ENCODE results near the gene CDK4. TPM values are rescaled to one million over a fixed set of nuclear protein-coding genes. Genes with fewer than 3 reads are reported as not detected.

CDK4 gene
- total and polyA plus RNA-seq, 2 of the 4 experiments (the other 2 are of a cell fraction), result 261 to 297 TPM

DNA sequence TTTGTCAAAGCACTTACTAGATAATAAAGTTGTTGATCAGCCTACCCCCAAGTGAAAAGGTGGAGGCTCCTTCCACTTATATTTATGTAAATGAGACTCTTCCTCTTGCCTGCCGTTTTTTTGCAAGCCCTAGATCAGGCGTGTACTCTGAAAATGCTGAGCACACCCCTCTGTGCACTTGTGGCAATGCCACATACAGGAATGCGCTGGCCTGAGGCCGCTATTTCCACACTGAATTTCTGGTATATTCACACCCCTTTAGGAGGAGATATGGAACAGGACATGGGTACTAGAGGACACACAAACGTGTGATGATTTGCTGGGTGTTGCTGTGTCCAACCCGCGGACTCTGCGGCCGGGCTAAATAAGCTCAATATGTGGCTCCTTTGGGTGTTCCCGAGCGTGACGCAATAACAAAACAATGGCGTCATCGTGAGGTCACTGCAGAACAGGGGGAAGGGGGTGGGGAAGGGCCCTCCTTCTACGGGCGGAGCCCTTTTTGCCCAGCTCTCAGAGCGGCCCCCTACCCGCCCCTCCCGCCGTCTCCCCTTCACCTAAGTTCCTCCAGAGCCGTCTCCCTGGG is 7.8 kb downstream of the CDK4 start:
- intact Hi-C loops (cut with micrococcal nuclease), result no loop called here
- CTCF ChIA-PET, result interaction anchor here (1.9 kb wide), 1 partner anchor 8 kb away, joined by 6 read pairs; no protein-coding TSS in a partner anchor

More for the DNA sequence above, 7.8 kb downstream of the CDK4 start:
- peaks cover 6% of the 10 kb centered on the region for H3K9me1 ChIP-seq (ENCODE audit: insufficient read depth, low read length)
- dilution Hi-C loops (cut with HindIII; ENCODE audit: low sequenced_read_pairs, unreplicated experiment) (no loop called here), in situ Hi-C loops (cut with MboI; ENCODE audit: low sequenced_read_pairs) (no loop called here)
- H2BK5ac ChIP-seq (ENCODE audit: low read depth, low read length, poor library complexity, severe bottlenecking), result peak overlapping the region; percentile 53
- peaks cover under 1% of the 10 kb centered on the region; the same call in 1 of the 2 replicates for H3K9me3 ChIP-seq (ENCODE audit: control insufficient read depth, insufficient read depth, low read length)
- H3K27ac ChIP-seq (ENCODE audit: insufficient read depth, low read length), result peak overlapping the region; percentile 74
- H4K20me1 ChIP-seq (ENCODE audit: insufficient read depth, low read length), result no peaks in the 10 kb centered on the region
- peak overlapping the region; percentile 75 for H2BK120ac ChIP-seq (ENCODE audit: low read depth, low read length)
- peak overlapping the region; percentile 75 for H3K4ac ChIP-seq (ENCODE audit: low read depth, low read length)
- H3K9ac ChIP-seq (ENCODE audit: low read depth, low read length), result peak overlapping the region; percentile 61; the same call in 1 of the 2 replicates
- H3K4me1 ChIP-seq (ENCODE audit: control insufficient read depth, insufficient read depth, low read length), result peaks cover 3% of the 10 kb centered on the region
- ATAC-seq (ENCODE audit: low read depth) (peak; percentile 63), DNase-seq (peak; percentile 85)
- BruUV-seq (replicated peaks), result no TSS peak
- H2BK20ac ChIP-seq (ENCODE audit: low read depth, low read length), result no peak overlapping the region
- peak overlapping the region; percentile 96 for H2AFZ ChIP-seq (replicated peaks; ENCODE audit: low read length, poor library complexity)
- H3K23ac ChIP-seq (ENCODE audit: low read depth, low read length), result peak overlapping the region; percentile 42; the same call in 1 of the 2 replicates
- peak overlapping the region; percentile 8; the same call in 1 of the 2 replicates for H3K18ac ChIP-seq (ENCODE audit: low read depth, low read length)
- H3K14ac ChIP-seq (replicated peaks; ENCODE audit: low read depth, low read length), result peak overlapping the region; percentile 82
- H3K4me3 ChIP-seq (ENCODE audit: insufficient read depth, low read depth, low read length), result peak overlapping the region; percentile 69
- WGBS, 2 experiments (ENCODE audit: extremely low coverage in 2 of 2, insufficient read length in 1 of 2), result 15% methylated on average over 5 of the region's 21 CpGs; no CpG with 5 or more reads in 1 of the 2 experiments
- peak overlapping the region; percentile 68 for H2AK5ac ChIP-seq (ENCODE audit: low read depth, low read length)
- TF ChIP-seq BHLHE40 (IDR thresholded peaks at IDR 0.05; ENCODE audit: low read depth, low read length) (no peak), RCOR1 (IDR thresholded peaks at IDR 0.05; ENCODE audit: insufficient replicate concordance, low read length) (peak; percentile 57), MAZ (IDR thresholded peaks at IDR 0.05; ENCODE audit: borderline replicate concordance, low read depth, low read length) (peak; percentile 26; the same call in 1 of the 2 replicates), CEBPB (IDR thresholded peaks at IDR 0.05; ENCODE audit: low read depth, low read length) (peak; percentile 97), NFE2L2 (IDR thresholded peaks at IDR 0.05; ENCODE audit: low read depth, low read length) (no peak), MXI1 (IDR thresholded peaks at IDR 0.05; ENCODE audit: borderline replicate concordance, low read depth, low read length) (no peak), CHD1 (IDR thresholded peaks at IDR 0.05; ENCODE audit: low read depth, low read length) (no peak)
- TF ChIP-seq, protein P1, sequence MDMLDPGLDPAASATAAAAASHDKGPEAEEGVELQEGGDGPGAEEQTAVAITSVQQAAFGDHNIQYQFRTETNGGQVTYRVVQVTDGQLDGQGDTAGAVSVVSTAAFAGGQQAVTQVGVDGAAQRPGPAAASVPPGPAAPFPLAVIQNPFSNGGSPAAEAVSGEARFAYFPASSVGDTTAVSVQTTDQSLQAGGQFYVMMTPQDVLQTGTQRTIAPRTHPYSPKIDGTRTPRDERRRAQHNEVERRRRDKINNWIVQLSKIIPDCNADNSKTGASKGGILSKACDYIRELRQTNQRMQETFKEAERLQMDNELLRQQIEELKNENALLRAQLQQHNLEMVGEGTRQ (IDR thresholded peaks at IDR 0.05; ENCODE audit: low read depth, low read length), result no peak
- H3K4me2 ChIP-seq (ENCODE audit: low read depth, low read length), result peak overlapping the region; percentile 34
- H3K56ac ChIP-seq (ENCODE audit: extremely low read depth, insufficient read depth, low read length), result peak overlapping the region; percentile 65; the same call in 1 of the 2 replicates
- H3K79me1 ChIP-seq (ENCODE audit: low read depth in 1 of 2, low read length in 2 of 2), result peaks cover 13 to 30% of the 10 kb centered on the region in 2 experiments; a peak in 3 of 4 replicates
- 0 out of 2 replicates have a peak overlapping the region, but pooled peaks have one; percentile 43 for H4K91ac ChIP-seq (ENCODE audit: insufficient read depth, low read depth, low read length)
- peak overlapping the region; percentile 22 to 94 for H4K8ac ChIP-seq (ENCODE audit: low read depth in 2 of 2, low read length in 2 of 2)
- POLR2A ChIA-PET (ENCODE audit: unreplicated experiment), result interaction anchor here (1.0 to 1.1 kb wide), 2 partner anchors 18 to 28 kb away, joined by 4 to 5 read pairs; partner anchors contain the start of genes EEF1AKMT3 and METTL1
- no peak overlapping the region; the same call in 2 of the 3 replicates for H2BK15ac ChIP-seq (ENCODE audit: low read depth, low read length)
- H2AK9ac ChIP-seq (replicated peaks; ENCODE audit: low read depth, low read length, poor library complexity), result peak overlapping the region; percentile 88
- peak overlapping the region; percentile 32 for H4K5ac ChIP-seq (ENCODE audit: low read depth, low read length)
- peaks cover 29% of the 10 kb centered on the region for H3K27me3 ChIP-seq (ENCODE audit: control insufficient read depth, insufficient read depth, low read length)
- peaks cover 14% of the 10 kb centered on the region for H3K36me3 ChIP-seq (ENCODE audit: control insufficient read depth, insufficient read depth, low read length)

Data from IMR-90 (cell line).